Activated T-helper 1 cell treated with anti-CD3 and anti-CD28 coated beads, Interleukin-2, amount 50 U/mL, for 16 hours (primary cell): ENCODE results near the gene PRKCG.
A peak's percentile ranks its signal among the peaks of the same experiment; 100 is the strongest.

ENCODE experiments used
- DNase-seq, 2 donors: peaks; one replicate each; pipeline ENCODE4 v3.0.0-alpha.2; 2020; ENCODE audit warnings: low read depth in 1 of 2, low spot score in 1 of 2

The PRKCG gene

GRCh38 chr19:53898166-53898565, 16.2 kb downstream of the PRKCG start:
- DNase-seq = no peak

DNA sequence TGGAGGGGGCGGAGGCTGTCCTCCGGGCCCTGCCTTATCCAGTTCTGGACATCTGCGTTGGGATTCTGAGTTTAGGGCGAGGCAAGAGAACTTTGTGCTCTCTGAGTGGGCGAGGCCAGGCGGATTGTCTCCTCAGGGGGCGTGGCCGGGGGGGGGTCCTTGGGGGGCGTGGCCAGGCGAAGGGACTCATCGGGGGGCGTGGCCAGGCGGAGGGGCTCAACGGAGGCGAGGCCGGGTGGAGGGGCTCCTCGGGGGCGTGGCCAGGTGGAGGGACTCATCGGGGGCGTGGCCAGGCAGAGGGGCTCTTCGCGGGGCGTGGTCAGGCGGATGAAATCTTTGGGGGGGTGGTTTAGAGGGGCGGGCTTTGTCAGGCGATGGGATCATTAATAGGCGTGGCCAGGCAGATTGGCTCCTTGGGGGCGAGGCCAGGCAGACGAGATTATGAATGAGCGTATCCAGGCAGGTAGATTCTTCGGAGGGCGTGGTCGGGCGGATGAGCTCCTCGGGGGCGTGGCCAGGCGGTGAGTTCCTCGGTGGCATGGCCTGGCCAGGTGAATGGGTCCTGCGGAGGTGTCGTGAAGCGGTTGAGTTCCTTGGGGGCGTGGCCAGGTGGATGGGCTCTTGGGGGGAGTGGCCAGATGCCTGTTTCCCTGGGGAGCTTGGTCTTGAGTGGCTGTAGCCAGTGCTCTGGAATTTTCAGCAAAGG, 16.8 kb downstream of the PRKCG start:
- no peak for DNase-seq

DNA sequence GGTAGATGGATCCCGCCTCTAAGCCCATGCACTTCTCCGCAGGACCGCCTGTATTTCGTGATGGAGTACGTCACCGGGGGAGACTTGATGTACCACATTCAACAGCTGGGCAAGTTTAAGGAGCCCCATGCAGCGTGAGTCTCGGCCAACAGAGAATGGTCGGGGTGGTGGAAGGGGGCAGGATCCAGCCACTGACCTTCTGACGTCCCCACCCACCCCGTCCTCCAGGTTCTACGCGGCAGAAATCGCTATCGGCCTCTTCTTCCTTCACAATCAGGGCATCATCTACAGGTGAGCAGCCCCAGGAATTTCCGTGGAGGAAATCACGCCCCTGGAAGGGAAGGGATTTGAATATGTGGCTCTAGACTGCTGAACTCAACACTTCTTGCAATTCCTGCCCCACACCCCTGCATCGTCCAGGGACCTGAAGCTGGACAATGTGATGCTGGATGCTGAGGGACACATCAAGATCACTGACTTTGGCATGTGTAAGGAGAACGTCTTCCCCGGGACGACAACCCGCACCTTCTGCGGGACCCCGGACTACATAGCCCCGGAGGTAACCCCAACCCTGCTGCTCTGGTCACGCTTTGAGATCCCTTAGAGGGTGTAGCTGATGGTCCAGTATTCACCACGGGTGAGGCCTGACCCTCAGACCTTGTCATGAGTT, 18.3 kb downstream of the PRKCG start:
- no peak for DNase-seq

DNA sequence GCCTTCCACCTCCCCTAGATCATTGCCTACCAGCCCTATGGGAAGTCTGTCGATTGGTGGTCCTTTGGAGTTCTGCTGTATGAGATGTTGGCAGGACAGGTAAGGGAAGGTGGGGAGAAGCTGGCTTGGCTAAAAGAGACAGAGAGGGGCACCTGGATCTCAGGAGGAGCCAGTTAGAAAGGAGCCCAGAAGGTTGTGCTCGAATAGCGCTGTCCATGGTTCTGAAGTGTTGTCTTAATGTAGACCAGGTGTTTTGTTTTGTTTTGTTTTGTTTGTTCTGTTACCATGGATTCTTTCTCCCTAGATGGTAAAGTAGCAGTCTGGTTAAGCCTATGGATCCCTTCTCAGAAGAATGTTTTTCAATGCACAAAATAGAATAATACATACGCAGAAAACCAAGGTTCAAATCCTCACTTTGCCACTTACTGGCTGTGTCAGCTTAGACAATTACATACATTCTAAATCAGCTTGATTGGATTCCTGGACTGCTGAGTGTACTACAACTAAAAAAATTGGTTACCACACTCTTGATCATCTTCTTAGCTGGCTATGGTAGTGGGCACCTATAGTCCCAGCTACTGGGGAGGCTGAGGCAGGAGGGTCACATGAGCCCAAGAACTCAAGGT, 21.2 kb downstream of the PRKCG start:
- DNase-seq = no peak

DNA sequence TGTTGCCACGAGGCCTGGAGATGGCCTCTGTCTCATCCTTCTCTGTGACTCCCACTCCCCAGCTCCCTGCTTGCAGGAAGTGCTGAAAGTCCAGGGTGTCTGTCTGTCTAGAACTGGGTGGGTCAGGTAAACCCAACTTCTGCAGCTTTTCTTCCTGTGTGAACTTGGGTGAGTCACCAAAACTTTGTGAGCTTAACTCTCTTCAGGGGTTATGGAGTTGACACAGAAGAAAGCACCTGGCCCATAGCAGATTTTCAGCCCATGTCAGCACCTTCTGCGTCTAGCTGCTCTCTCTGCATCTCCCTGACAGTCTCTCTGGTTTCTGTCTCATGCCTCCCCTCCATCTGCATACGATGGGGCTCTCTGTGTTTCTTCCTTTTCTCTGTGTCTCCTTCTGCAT, 22.9 kb downstream of the PRKCG start:
- DNase-seq = no peak

- DNase-seq = no peak
Measured at GRCh38 chr19:53905787-53906186, 23.8 kb downstream of the PRKCG start.

DNA sequence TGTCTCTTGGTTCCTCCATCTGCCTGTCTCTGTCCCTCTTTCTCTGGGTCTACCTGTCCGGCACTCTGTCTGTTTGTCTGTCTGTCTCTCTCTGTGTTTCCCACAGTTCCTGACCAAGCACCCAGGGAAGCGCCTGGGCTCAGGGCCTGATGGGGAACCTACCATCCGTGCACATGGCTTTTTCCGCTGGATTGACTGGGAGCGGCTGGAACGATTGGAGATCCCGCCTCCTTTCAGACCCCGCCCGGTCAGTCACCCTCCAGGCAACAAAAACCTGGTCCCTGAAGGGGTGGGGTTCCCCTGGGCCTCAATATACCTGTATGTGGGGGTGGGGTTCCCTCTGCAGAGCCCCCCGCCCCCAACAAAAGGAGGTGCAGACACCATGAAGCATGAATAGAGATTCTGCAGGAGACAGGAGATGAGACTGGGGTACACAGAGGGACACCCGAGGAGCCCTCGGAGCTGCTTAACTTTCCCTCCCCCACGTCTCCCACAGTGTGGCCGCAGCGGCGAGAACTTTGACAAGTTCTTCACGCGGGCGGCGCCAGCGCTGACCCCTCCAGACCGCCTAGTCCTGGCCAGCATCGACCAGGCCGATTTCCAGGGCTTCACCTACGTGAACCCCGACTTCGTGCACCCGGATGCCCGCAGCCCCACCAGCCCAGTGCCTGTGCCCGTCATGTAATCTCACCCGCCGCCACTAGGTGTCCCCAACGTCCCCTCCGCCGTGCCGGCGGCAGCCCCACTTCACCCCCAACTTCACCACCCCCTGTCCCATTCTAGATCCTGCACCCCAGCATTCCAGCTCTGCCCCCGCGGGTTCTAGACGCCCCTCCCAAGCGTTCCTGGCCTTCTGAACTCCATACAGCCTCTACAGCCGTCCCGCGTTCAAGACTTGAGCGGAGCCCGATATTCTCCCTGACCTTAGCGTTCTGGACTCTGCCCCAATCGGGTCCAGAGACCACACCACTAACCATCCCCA, 24.5 kb downstream of the PRKCG start:
- peak; percentile 50 to 60 for DNase-seq

- no peak for DNase-seq
Measured at GRCh38 chr19:53907193-53907581, 25.2 kb downstream of the PRKCG start.

- no peak for DNase-seq
Measured at GRCh38 chr19:53907690-53908089, 25.7 kb downstream of the PRKCG start.

- DNase-seq = peak in 1 of 2 donors; percentile 23
Measured at GRCh38 chr19:53908106-53908934, 26.3 kb downstream of the PRKCG start.

GRCh38 chr19:53908935-53909415, 27.0 kb downstream of the PRKCG start, which contains the start of gene CACNG7:
Gene CACNG7, plus strand, starts transcription at chr19:53909278. Its CDS starts 3,554 bp downstream, at chr19:53912832.
- DNase-seq = no peak

DNA sequence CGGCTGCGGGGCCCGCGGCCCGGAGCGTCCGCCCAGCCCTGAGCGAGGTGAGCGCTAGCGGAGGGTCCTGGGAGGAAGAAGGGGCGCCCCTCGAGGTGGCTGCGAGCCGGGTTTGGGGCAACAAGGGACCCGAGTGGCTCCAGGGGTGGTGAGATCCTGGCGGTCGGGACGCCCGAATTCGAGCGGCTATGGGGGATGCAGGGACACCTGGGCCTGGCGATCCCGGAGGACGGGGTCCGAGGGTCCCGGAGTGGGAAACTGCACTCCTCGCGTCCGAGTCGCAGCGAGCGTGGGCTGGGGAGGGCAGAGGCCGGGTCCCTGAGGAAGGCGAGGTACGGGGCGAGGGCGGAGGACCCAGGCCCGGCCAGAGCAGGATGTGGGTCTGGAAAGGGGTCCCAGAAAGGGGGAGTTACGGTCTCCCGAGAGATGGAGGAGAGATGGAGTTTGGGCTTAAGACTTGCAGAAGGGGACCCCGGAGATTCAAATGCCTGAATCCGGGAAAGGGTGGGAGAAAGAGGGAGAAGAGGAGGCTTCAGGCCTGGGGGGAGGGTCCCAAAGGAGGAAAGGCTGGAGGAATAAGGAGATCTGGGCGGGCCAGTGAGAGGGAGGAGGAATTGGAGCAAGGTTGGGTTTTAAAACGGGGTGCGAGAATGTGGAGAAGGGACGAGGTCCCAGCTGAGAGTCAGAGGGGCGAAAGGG, 27.6 kb downstream of the PRKCG start:
- no peak for DNase-seq

GRCh38 chr19:53910170-53910518, 28.1 kb downstream of the PRKCG start:
- DNase-seq = no peak

DNA sequence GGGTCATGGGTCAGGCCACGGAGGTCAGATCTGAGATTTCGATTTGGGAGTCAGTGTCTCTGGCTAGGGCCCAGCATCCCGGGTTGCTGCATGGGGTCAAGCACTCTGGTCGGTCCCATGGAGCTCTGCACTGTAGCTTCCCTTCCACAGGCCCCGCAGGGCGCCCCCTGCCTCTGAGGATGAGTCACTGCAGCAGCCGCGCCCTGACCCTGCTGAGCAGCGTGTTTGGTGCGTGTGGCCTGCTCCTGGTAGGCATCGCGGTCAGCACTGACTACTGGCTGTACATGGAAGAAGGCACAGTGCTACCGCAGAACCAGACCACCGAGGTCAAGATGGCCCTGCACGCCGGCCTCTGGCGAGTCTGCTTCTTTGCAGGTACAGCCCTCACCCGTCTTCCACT, 30.7 kb downstream of the PRKCG start:
- no peak for DNase-seq

DNA sequence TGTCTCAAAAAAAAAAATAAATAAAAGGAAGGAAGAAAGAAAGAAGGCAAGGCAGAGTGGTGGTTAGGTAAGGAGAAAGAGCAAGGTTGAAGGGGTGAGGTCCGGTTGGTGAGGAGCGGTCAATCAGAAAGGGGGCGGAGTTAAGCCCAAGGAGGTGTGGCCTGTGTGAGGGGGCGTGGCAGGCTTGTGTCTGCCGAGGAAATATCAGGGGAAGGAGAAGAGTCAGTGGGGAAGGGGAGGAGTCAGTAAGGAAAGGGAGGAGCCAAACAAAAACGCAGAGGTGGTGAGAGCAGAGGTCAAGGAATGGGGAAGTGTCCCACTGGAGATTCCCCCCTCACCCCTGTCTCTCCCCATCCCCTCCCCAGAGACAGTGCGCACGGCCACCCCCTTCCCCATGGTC, 33.0 kb downstream of the PRKCG start:
- no peak for DNase-seq

GRCh38 chr19:53916004-53916403, 34.0 kb downstream of the PRKCG start:
- no peak for DNase-seq

DNA sequence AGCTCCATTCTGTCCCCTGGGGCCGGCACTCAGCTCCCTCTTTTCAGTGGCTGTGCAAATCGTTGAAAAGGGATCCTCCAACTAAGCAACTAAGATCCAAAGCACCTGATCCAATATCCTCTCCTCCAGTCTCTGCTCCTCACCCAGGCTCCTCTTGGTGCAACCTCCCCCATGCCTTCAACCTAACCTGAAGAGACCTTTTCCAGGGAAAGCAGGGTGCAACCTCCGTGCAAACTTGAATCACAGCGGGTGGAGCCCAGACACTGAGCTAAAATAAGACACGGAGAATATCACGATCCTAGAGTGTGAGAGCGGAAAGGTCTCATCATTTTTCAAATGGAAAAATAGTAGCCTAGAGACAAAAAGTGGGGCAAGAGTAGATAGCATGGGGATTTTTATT, 35.4 kb downstream of the PRKCG start:
- DNase-seq = no peak

- no peak for DNase-seq
Measured at GRCh38 chr19:53927739-53928138, 45.7 kb downstream of the PRKCG start.

DNA sequence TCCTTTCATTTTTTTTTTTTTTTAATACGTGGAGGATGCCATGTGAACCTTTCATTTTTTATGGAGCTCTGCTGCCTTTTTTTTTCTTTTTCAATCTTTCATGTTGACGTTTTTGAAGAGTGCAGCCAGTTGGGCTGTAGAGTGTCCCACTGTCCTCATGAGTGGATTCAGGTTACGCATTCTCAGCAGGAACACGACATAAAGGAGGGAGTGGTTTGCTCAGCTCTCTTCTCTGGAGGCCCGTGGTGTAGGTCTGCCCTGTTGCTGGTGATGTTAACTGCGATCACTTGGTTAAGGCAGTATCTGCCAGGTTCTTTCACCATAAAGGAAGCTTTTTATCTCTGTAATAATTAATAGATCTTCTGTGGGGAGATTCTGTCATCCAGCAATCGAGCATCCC, 54.0 kb downstream of the PRKCG start:
- DNase-seq = no peak
